HEK293T (cell line): ENCODE results near the gene ZNF521.

Experiments used
- CTCF ChIA-PET: fragments of 350-600 bp; formaldehyde crosslinking; extraction: SDS; loops from one replicate; lab custom pipeline; 2021; ENCODE audit warnings: antibody characterized with exemption, inconsistent platforms; lab: Yijun Ruan, JAX
- POLR2A ChIA-PET: fragments of 350-600 bp; formaldehyde crosslinking; extraction: SDS; loops from one replicate; lab custom pipeline; 2020; ENCODE audit warnings: antibody characterized with exemption, inconsistent platforms; lab: Yijun Ruan, JAX
- DNase-seq: peaks from one replicate; pipeline ENCODE4 v3.0.0; 2012; ENCODE audit warnings: mixed read lengths; ENCODE audit errors: extremely low spot score
- ARNT ChIP-seq: fragments of 450-650 bp; IDR thresholded peaks from 2 replicates; pipeline ENCODE4 v1.6.1; 2017; ENCODE audit warnings: mild to moderate bottlenecking
- BHLHE40 ChIP-seq: fragments of 450-650 bp; IDR thresholded peaks from 2 replicates; pipeline ENCODE4 v1.6.1; 2016; ENCODE audit warnings: mild to moderate bottlenecking, moderate library complexity, borderline replicate concordance
- CTBP1 ChIP-seq: fragments of 450-650 bp; IDR thresholded peaks from 2 replicates; pipeline ENCODE4 v1.6.1; 2016; ENCODE audit warnings: borderline replicate concordance
- ELF4 ChIP-seq: fragments of 450-650 bp; IDR thresholded peaks from 2 replicates; pipeline ENCODE4 v1.6.1; 2017; ENCODE audit warnings: antibody characterized with exemption
- FOXA1 ChIP-seq: fragments of 450-650 bp; IDR thresholded peaks from 2 replicates; pipeline ENCODE4 v1.6.1; 2016; ENCODE audit warnings: mild to moderate bottlenecking
- FOXK2 ChIP-seq: fragments of 450-650 bp; IDR thresholded peaks from 2 replicates; pipeline ENCODE4 v1.6.1; 2016; ENCODE audit warnings: mild to moderate bottlenecking
- FOXM1 ChIP-seq: fragments of 450-650 bp; IDR thresholded peaks from 2 replicates; pipeline ENCODE4 v1.6.1; 2017; ENCODE audit warnings: mild to moderate bottlenecking, borderline replicate concordance
- HDGF ChIP-seq: fragments of 450-650 bp; IDR thresholded peaks from 2 replicates; pipeline ENCODE4 v1.6.1; 2017; ENCODE audit warnings: antibody characterized with exemption, borderline replicate concordance
- L3MBTL2 ChIP-seq: fragments of 450-650 bp; conservative IDR thresholded peaks from 2 replicates; pipeline ENCODE4 v1.6.1; 2016; ENCODE audit warnings: mild to moderate bottlenecking
- LEF1 ChIP-seq: fragments of 450-650 bp; IDR thresholded peaks from 2 replicates; pipeline ENCODE4 v1.6.1; 2017; ENCODE audit warnings: mild to moderate bottlenecking, borderline replicate concordance
- NFRKB ChIP-seq: fragments of 450-650 bp; IDR thresholded peaks from 2 replicates; pipeline ENCODE4 v1.6.1; 2016; ENCODE audit warnings: mild to moderate bottlenecking, moderate library complexity
- PKNOX1 ChIP-seq: fragments of 450-650 bp; IDR thresholded peaks from 2 replicates; pipeline ENCODE4 v1.6.1; 2016
- SP1 ChIP-seq: fragments of 450-650 bp; IDR thresholded peaks from 2 replicates; pipeline ENCODE4 v1.6.1; 2017
- SUZ12 ChIP-seq: fragments of 450-650 bp; IDR thresholded peaks from 2 replicates; pipeline ENCODE4 v1.6.1; 2016; ENCODE audit warnings: mild to moderate bottlenecking
- TARDBP ChIP-seq: fragments of 450-650 bp; IDR thresholded peaks from 2 replicates; pipeline ENCODE4 v1.6.1; 2016
- ZNF384 ChIP-seq: fragments of 450-650 bp; IDR thresholded peaks from 2 replicates; pipeline ENCODE4 v1.6.1; 2016

ZNF521 gene

DNA sequence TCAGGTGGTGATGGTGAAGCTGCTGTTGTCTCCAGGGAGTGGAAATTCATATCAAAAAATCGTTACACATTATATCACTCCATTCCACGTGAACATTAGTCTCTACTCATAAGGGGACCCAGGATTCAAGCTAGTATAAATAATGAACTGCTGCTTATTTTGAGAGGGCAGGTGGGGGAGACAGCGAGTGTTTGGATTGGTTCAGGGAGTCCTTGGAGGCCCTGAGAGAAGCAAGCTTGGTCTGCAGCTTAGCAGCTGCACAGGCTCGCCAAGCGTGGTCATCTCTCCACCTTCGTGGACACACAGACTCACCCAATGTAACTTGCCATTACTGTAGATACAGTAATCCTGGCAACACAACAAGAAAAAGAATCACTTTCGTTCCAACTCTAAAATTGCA, 177.6 kb downstream of the ZNF521 start:
- TF ChIP-seq ARNT (no peak), FOXK2 (no peak), CTBP1 (no peak), LEF1 (no peak), FOXA1 (no peak), ZNF384 (no peak), TARDBP (no peak), SUZ12 (no peak), L3MBTL2 (no peak), HDGF (no peak), BHLHE40 (no peak), PKNOX1 (no peak), NFRKB (no peak)
- ChIA-PET CTCF (no interaction called here), POLR2A (no interaction called here)
- no peak for DNase-seq

GRCh38 chr18:25171334-25171733, 180.6 kb downstream of the ZNF521 start:
- ChIA-PET POLR2A (no interaction called here), CTCF (no interaction called here)
- TF ChIP-seq TARDBP = no peak
- no peak for TF ChIP-seq LEF1
- TF ChIP-seq L3MBTL2 = no peak
- TF ChIP-seq PKNOX1 = peak; percentile 59; the same call in 1 of the 2 replicates
- TF ChIP-seq FOXA1 = no peak
- no peak for TF ChIP-seq ARNT
- TF ChIP-seq CTBP1 = peak; percentile 58; the same call in 1 of the 2 replicates
- TF ChIP-seq ZNF384 = no peak
- no peak for DNase-seq

GRCh38 chr18:25170402-25170801, 181.6 kb downstream of the ZNF521 start:
- no peak for DNase-seq
- ChIA-PET CTCF (interaction anchor here (0.7 kb wide), 1 partner anchor 12 kb away, joined by 4 read pairs; no protein-coding TSS in a partner anchor), POLR2A (no interaction called here)
- TF ChIP-seq TARDBP = no peak
- TF ChIP-seq SUZ12 = no peak
- TF ChIP-seq PKNOX1 = peak; percentile 62
- TF ChIP-seq SP1 = no peak
- TF ChIP-seq L3MBTL2 = no peak
- no peak for TF ChIP-seq CTBP1

- no peak for DNase-seq
- CTCF ChIA-PET = interaction anchor here (0.7 kb wide), 1 partner anchor 11 kb away, joined by 4 read pairs; no protein-coding TSS in a partner anchor
- POLR2A ChIA-PET = no interaction called here
- no peak for TF ChIP-seq ARNT
- no peak for TF ChIP-seq HDGF
- no peak for TF ChIP-seq FOXM1
- TF ChIP-seq CTBP1 = no peak
- no peak for TF ChIP-seq SUZ12
Observed at GRCh38 chr18:25169701-25170100, 182.3 kb downstream of the ZNF521 start.

- peak; percentile 23 for DNase-seq
- TF ChIP-seq ZNF384 (no peak), PKNOX1 (peak; percentile 61)
- POLR2A ChIA-PET = no interaction called here
- CTCF ChIA-PET = no interaction called here
Observed at GRCh38 chr18:25167612-25168410, 184.2 kb downstream of the ZNF521 start.

DNA sequence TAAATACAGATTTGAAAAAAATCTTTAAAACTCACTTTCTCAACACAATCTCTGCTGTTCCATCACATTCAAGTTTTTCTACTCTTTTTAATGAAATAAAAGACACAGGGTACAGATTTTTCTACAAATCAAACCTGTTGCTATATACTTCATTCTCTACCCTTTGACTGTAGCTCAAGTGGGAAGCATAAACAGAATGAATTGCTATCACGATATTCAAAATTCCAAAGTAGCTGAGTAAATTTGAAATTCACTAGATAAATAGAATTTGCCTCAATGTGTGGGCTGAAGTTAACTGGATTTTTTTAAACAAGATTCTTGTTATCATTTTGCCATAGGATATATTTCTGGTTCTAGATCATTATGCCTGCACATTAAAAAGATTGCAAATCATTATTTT, 185.9 kb downstream of the ZNF521 start:
- TF ChIP-seq FOXA1 (no peak), FOXM1 (no peak), PKNOX1 (no peak), NFRKB (no peak), TARDBP (no peak), BHLHE40 (no peak), CTBP1 (no peak), HDGF (no peak), SP1 (no peak), ARNT (no peak), LEF1 (no peak), ELF4 (no peak), FOXK2 (no peak), ZNF384 (no peak), SUZ12 (no peak)
- DNase-seq = no peak
- POLR2A ChIA-PET = interaction anchor here (0.5 kb wide), 1 partner anchor 1699 kb away, joined by 3 read pairs; the partner anchor contains the start of gene AQP4
- CTCF ChIA-PET = no interaction called here
